AG04450 (cell line): ENCODE data around the gene STRN. TPM values are rescaled to one million over a fixed set of nuclear protein-coding genes. Genes with fewer than 3 reads are reported as not detected.

Experiments used
- CTCF ChIA-PET: fragments of 300-600, 350-600 bp; formaldehyde crosslinking; extraction: SDS; loops from one replicate; lab custom pipeline; 2022; ENCODE audit warnings: antibody characterized with exemption, inconsistent platforms; lab: Charles Lee
- POLR2A ChIA-PET: fragments of 350-600 bp; formaldehyde crosslinking; extraction: SDS; loops from one replicate; lab custom pipeline; 2021; ENCODE audit warnings: antibody characterized with exemption, inconsistent platforms; lab: Yijun Ruan, JAX
- DNase-seq: peaks from one replicate; pipeline ENCODE4 v3.0.0-alpha.2; 2011; ENCODE audit warnings: low read depth, low spot score
- H3K27ac ChIP-seq: one replicate; pipeline ENCODE4 v1.5.1; 2012; ENCODE audit warnings: low read depth, low read length, control low read depth
- H3K27me3 ChIP-seq: one replicate; pipeline ENCODE4 v1.6.0; 2012; ENCODE audit warnings: low read length; ENCODE audit not compliant: control insufficient read depth, insufficient read depth
- H3K4me3 ChIP-seq: 2 replicates; pipeline ENCODE4 v1.5.1; 2011; ENCODE audit warnings: mild to moderate bottlenecking, low read depth, low read length, control low read depth
- H3K9me3 ChIP-seq: 2 replicates; pipeline ENCODE4 v1.5.1; 2012; ENCODE audit warnings: low read length; ENCODE audit not compliant: control insufficient read depth, insufficient read depth
- polyA plus RNA-seq: library from polyadenylated mRNA; depleted of rRNA; stranded (reverse); fragments of >200 nt; gene quantifications from 2 replicates; pipeline ENCODE4 v1.2.3, GENCODE V29; 2011
- TF ChIP-seq, protein P1 (sequence below): IDR thresholded peaks from 2 replicates; pipeline ENCODE4 v1.5.1; 2011; ENCODE audit warnings: low read depth, low read length, control low read depth, inconsistent platforms

STRN gene
- polyA plus RNA-seq, 1 experiment, result 20.0 TPM

- H3K27ac ChIP-seq, result no peak overlapping the region
- no peak for DNase-seq
- H3K27me3 ChIP-seq, result peaks cover 3% of the 10 kb centered on the region
- peaks cover 3% of the 10 kb centered on the region for H3K9me3 ChIP-seq
- TF ChIP-seq, protein P1, sequence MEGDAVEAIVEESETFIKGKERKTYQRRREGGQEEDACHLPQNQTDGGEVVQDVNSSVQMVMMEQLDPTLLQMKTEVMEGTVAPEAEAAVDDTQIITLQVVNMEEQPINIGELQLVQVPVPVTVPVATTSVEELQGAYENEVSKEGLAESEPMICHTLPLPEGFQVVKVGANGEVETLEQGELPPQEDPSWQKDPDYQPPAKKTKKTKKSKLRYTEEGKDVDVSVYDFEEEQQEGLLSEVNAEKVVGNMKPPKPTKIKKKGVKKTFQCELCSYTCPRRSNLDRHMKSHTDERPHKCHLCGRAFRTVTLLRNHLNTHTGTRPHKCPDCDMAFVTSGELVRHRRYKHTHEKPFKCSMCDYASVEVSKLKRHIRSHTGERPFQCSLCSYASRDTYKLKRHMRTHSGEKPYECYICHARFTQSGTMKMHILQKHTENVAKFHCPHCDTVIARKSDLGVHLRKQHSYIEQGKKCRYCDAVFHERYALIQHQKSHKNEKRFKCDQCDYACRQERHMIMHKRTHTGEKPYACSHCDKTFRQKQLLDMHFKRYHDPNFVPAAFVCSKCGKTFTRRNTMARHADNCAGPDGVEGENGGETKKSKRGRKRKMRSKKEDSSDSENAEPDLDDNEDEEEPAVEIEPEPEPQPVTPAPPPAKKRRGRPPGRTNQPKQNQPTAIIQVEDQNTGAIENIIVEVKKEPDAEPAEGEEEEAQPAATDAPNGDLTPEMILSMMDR, result no peak
- CTCF ChIA-PET, result interaction anchor here (1.4 kb wide), 1 partner anchor 20 kb away, joined by 4 read pairs; no protein-coding TSS in a partner anchor
- POLR2A ChIA-PET, result no interaction called here
- H3K4me3 ChIP-seq, result no peak overlapping the region
These were observed 160.6 kb downstream of the STRN start for GRCh38 chr2:36805635-36806224.

- DNase-seq, result no peak
- H3K27me3 ChIP-seq, result peaks cover 3% of the 10 kb centered on the region
- peaks cover 3% of the 10 kb centered on the region for H3K9me3 ChIP-seq
- H3K27ac ChIP-seq, result no peak overlapping the region
- TF ChIP-seq, protein P1, result no peak
- ChIA-PET CTCF (interaction anchor here (1.0 to 1.5 kb wide), 2 partner anchors 17 to 23 kb away, joined by 3 to 5 read pairs; no protein-coding TSS in a partner anchor), POLR2A (no interaction called here)
- H3K4me3 ChIP-seq, result no peak overlapping the region
These were observed 163.4 kb downstream of the STRN start for GRCh38 chr2:36802952-36803351.

GRCh38 chr2:36801088-36801487 lies 165.2 kb downstream of the STRN start:
- CTCF ChIA-PET, result interaction anchor here (1.5 kb wide), 1 partner anchor 16 kb away, joined by 4 read pairs; no protein-coding TSS in a partner anchor
- DNase-seq, result no peak
- TF ChIP-seq, protein P1, result no peak
- Histone ChIP-seq H3K27me3 (peaks cover 3% of the 10 kb centered on the region), H3K4me3 (no peak overlapping the region), H3K9me3 (peaks cover 3% of the 10 kb centered on the region; the same call in 1 of the 2 replicates), H3K27ac (no peak overlapping the region)
- POLR2A ChIA-PET, result no interaction called here

GRCh38 chr2:36800381-36800780 lies 166.0 kb downstream of the STRN start:
- Histone ChIP-seq H3K9me3 (peaks cover 3% of the 10 kb centered on the region; the same call in 1 of the 2 replicates), H3K27ac (no peak overlapping the region), H3K4me3 (no peak overlapping the region), H3K27me3 (peaks cover 3% of the 10 kb centered on the region)
- TF ChIP-seq, protein P1, result no peak
- DNase-seq, result no peak
- ChIA-PET POLR2A (no interaction called here), CTCF (no interaction called here)

DNA sequence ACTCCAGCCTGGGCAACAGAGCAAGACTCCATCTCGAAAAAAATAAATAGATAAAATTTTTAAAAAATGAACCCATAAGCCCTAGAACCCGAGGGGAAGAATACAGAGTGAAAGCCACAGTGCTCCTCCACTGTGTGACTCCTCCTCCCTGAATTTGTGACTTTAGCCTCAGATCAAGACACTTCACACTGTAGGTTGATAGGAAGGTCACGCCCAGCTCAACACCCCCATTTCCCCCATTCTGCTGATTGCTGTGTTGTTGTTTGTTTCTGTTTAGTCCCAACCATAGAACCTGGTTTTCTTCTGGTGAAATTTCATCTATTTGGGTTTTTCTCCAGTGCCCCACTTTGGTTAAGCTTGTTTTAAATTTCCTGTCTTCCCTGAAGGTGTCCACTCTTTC lies 167.6 kb downstream of the STRN start:
- TF ChIP-seq, protein P1, result no peak
- Histone ChIP-seq H3K4me3 (no peak overlapping the region), H3K27ac (no peak overlapping the region), H3K27me3 (peaks cover 7% of the 10 kb centered on the region), H3K9me3 (peaks cover 3% of the 10 kb centered on the region; the same call in 1 of the 2 replicates)
- POLR2A ChIA-PET, result no interaction called here
- no peak for DNase-seq
- CTCF ChIA-PET, result interaction anchor here (0.7 to 1.1 kb wide), 2 partner anchors 13 to 20 kb away, joined by 3 read pairs; no protein-coding TSS in a partner anchor
